ENCODE measurements around the gene PPP6R1.

DNA sequence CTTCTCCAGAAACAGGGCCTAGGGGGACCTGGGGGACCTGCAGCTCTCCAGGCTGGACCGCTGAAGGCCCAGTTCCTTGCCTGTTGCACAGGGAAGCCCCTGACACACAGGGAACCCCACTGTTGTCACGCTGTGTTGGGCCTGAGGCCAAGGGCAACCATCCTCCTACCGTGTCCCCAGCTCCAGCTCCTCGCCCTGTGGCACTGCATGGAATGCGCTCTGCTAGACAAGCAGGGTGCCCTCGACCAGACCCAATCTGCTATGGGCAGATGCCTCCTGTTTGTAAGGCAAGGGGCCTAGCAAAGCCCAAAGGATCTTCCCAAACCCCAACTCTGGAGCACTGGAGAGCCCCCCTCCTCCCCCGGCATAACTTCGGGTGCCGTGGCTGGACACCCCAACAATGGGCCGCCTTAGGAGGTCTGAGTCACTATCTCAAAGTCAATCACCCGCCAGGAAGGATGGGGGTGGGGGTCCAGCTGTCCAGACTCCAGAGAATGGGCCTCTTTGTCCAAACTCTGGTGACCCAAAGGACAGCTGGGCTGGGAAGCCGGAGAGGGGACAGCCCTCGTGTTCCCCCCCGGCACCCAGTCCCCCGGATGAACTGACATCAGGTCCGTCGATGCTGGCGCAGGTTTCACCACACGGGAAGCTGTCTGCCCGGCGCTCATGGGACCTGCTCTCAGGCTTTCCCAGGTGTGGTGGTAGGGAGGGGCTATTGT is 28.7 kb upstream of the PPP6R1 start:
- TF ChIP-seq CTCF (IDR thresholded peaks at IDR 0.05) (no peak), SIN3A (IDR thresholded peaks at IDR 0.05; ENCODE audit: borderline replicate concordance, low read depth, low read length) (no peak), YY1 (IDR thresholded peaks at IDR 0.05; ENCODE audit: low read depth) (no peak), RAD21 (IDR thresholded peaks at IDR 0.05; ENCODE audit: low read length) (no peak), RFX5 (IDR thresholded peaks at IDR 0.05; ENCODE audit: low read length) (no peak), POLR2AphosphoS5 (IDR thresholded peaks at IDR 0.05; ENCODE audit: low read depth, low read length) (no peak), TAF1 (IDR thresholded peaks at IDR 0.05; ENCODE audit: borderline replicate concordance, low read depth, low read length) (no peak), MXI1 (IDR thresholded peaks at IDR 0.05; ENCODE audit: low read depth, low read length) (no peak)
- TF ChIP-seq, protein P1, sequence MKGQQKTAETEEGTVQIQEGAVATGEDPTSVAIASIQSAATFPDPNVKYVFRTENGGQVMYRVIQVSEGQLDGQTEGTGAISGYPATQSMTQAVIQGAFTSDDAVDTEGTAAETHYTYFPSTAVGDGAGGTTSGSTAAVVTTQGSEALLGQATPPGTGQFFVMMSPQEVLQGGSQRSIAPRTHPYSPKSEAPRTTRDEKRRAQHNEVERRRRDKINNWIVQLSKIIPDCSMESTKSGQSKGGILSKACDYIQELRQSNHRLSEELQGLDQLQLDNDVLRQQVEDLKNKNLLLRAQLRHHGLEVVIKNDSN (IDR thresholded peaks at IDR 0.05; ENCODE audit: borderline replicate concordance, low read depth) = no peak

Data from SK-N-SH (cell line).